Neural progenitor cell (in vitro differentiated cells): Measurements from ENCODE around the gene TSSC4.

ENCODE experiments used
- EZH2 ChIP-seq: fragments of 200-600 bp; sonication (generic); IDR thresholded peaks from 2 replicates; pipeline ENCODE4 v1.6.1; 2017; ENCODE audit warnings: antibody characterized with exemption, mild to moderate bottlenecking, moderate library complexity
- EZH2phosphoT487 ChIP-seq: fragments of 200-600 bp; sonication (generic); IDR thresholded peaks from 2 replicates; pipeline ENCODE4 v1.6.1; 2017; ENCODE audit warnings: antibody characterized with exemption
- TF ChIP-seq, protein P1 (sequence below): fragments of 200-600 bp; sonication (generic); IDR thresholded peaks from 2 replicates; pipeline ENCODE4 v1.5.1; 2017; ENCODE audit warnings: antibody characterized with exemption, mild to moderate bottlenecking

DNA sequence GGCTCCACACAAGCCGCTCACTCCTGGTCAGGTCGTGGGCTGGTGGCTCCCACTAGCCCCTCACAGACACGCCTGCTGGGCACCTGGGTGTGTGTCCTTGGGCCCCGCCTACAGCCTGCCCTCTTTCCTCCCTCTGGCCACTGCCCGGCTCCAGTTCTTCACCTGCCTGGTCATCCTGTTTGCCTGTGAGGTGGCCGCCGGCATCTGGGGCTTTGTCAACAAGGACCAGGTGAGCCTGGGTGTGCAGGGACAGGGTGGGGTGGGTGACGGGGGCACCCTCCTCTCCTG, 5.8 kb upstream of the TSSC4 start:
- TF ChIP-seq, protein P1, sequence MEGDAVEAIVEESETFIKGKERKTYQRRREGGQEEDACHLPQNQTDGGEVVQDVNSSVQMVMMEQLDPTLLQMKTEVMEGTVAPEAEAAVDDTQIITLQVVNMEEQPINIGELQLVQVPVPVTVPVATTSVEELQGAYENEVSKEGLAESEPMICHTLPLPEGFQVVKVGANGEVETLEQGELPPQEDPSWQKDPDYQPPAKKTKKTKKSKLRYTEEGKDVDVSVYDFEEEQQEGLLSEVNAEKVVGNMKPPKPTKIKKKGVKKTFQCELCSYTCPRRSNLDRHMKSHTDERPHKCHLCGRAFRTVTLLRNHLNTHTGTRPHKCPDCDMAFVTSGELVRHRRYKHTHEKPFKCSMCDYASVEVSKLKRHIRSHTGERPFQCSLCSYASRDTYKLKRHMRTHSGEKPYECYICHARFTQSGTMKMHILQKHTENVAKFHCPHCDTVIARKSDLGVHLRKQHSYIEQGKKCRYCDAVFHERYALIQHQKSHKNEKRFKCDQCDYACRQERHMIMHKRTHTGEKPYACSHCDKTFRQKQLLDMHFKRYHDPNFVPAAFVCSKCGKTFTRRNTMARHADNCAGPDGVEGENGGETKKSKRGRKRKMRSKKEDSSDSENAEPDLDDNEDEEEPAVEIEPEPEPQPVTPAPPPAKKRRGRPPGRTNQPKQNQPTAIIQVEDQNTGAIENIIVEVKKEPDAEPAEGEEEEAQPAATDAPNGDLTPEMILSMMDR = no peak
- TF ChIP-seq EZH2phosphoT487 (no peak), EZH2 (no peak)
